A204.1 (cell line): ENCODE data around the gene PDHA1.

Experiments
- FAIRE-seq: peaks from 2 replicates; lab custom pipeline; 2012; peaks lifted over from hg19 to GRCh38; lab: Jason Lieb, UNC

PDHA1 gene

GRCh38 chrX:19377799-19378198 is 34.1 kb downstream of the PDHA1 start:
- no peak for FAIRE-seq

- FAIRE-seq, result no peak
Measured at GRCh38 chrX:19381326-19381725, 37.6 kb downstream of the PDHA1 start.

DNA sequence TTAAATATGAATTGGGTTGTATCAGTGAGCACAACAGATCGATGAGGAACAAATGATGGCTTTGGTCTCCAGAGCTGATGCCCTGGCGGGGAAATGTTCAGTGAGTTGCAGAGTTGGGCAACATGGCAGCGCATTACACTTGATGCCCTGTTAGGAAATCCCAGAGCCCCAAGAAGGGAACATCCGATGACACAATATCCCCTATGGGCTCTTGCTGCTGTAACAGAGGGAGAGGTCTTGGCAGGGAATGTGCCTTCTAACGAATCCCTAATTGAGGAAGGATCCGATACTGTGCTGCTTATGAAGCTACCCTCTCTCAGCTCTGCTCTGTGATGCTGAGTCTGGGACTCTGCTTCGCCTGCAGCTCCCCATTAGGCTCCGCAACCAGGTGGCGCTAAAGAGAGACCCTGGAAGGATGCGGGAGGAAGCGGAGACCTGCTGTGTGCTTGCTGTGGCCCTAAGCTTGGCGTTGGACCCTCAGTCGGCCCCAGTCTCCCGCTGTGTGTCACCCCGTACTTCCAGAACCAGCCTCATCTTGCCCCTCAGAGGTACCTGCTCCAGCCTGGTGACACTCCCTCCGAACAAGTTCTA is 38.9 kb downstream of the PDHA1 start:
- FAIRE-seq, result no peak

DNA sequence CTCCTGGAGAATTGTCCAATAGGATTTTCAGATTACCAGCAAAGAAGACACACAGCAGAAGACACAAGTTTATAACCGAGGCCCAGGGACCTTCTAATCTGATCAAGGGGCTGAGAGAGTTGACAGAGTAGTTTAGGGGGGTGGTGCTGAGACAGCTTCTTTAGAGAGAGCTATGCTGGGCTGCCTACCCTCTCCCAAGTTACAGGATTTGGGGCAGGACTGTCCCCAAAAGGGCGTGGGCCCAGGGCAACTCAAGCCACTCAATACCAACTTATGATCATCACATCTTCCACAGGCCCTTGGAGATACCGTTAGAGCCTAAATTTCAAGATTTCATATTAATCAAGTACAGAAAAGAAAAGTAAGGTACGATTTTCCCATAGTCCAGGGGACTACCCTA is 43.0 kb downstream of the PDHA1 start:
- FAIRE-seq, result no peak

GRCh38 chrX:19388064-19388679 is 44.4 kb downstream of the PDHA1 start:
- FAIRE-seq, result no peak

- FAIRE-seq, result no peak
Measured at GRCh38 chrX:19388741-19389140, 45.0 kb downstream of the PDHA1 start.

GRCh38 chrX:19389227-19389845 is 45.6 kb downstream of the PDHA1 start:
- no peak for FAIRE-seq

GRCh38 chrX:19392078-19392477 is 48.4 kb downstream of the PDHA1 start:
- FAIRE-seq, result no peak

DNA sequence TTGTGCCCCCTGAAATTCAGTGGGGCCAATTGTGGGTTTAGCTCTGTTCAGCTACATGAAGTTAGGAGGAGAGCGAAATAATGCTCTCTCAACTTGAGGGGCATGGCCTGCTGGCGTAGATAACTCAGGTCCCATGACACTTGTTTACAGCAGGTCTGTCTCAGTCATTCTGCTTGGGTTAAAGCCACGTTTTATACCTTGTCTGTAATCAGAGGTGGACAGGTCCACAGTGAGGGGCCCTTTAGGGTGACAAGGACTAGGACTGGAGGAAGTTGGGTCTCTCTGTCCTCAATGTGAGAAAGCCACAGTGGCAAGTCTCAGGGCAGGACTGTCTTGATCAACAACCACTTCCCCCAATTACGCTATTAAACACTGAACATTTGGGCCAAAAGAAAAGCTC is 49.0 kb downstream of the PDHA1 start:
- no peak for FAIRE-seq

DNA sequence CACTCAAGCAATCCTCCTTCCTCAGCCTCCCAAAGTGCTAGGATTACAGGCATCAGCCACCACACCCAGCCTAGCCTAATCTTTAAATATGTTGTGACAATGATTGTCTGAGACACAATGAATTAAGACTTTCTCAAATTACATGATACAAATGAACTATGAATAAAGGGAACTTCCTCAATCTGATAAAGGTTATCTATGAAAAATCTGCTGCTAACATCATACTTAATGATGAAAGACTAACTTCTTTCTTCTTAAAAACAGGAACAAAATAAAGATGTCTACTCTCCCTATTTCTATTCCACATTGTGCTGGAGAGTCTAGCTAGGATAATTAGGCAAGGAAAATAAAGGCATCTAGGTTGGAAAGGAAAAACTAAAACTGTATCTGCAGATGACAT is 60.0 kb downstream of the PDHA1 start:
- no peak for FAIRE-seq

DNA sequence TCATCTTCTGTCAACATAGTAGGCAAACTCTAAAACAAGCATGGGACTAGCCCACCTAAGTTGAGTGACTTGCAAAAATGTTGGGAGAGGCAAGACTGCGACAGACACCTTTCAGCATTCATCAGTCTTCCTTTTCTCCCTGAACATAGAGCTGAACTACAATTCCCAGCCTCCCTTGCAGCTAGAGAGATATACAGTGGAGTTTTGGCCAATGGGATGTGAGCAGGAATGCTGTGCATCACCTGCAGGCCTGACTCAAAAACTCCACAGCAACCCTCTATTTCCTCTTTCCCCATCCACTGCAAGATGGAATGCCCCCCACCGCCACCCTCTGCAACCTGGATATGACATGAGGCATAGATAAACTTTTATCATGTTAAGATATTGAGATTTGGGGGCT is 66.5 kb downstream of the PDHA1 start:
- no peak for FAIRE-seq
